ENCODE measurements around the gene EML1.
"Not testable (repeated sequence)": the region's sequence is repeated elsewhere in the genome, so short reads cannot be mapped to it uniquely, and the experiment has no call there.

Gene EML1

DNA sequence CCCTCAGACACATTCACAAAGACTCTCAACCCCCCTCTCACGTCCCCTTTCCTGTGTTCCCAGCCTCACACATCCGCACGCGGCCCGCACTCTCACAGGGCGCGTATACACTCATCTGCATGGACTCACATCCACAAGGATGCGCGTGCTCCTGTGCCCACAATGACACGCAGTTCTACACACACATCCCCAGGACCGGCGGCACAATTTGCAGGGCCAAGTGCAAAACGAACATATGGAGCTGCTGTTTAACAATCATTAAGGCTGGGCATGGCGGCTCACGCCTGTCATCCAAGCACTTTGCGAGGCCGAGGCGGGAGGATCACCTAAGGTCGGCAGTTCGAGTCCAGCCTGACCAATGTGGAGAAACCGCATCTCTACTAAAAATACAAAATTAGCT is 36.4 kb upstream of the EML1 start:
- DNase-seq = no peak

- DNase-seq = no peak
These were observed 35.7 kb upstream of the EML1 start for GRCh38 chr14:99757331-99758070.

- no peak for DNase-seq
These were observed 34.9 kb upstream of the EML1 start for GRCh38 chr14:99758121-99758821.

GRCh38 chr14:99758872-99759545 is 34.2 kb upstream of the EML1 start:
- DNase-seq = no peak

GRCh38 chr14:99759546-99759925 is 33.7 kb upstream of the EML1 start:
- DNase-seq = no peak

- DNase-seq = no peak
These were observed 32.4 kb upstream of the EML1 start for GRCh38 chr14:99760817-99761216.

DNA sequence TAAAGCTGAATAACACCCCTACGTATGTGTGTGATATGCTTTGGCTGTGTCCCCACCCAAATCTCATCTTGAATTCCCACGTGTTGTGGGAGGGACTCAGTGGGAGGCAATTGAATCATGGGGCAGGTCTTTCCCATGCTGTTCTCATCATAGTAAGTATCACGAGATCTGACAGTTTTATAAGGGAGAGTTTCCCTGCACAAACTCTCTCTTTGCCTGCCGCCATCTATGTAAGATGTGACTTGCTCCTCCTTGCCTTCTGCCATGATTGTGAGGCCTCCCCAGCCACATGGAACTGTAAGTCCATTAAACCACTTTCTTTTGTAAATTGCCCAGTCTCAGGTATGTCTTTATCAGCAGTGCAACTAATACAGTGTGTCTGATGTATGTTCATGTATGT is 30.3 kb upstream of the EML1 start:
- not testable (repeated sequence) for DNase-seq

DNA sequence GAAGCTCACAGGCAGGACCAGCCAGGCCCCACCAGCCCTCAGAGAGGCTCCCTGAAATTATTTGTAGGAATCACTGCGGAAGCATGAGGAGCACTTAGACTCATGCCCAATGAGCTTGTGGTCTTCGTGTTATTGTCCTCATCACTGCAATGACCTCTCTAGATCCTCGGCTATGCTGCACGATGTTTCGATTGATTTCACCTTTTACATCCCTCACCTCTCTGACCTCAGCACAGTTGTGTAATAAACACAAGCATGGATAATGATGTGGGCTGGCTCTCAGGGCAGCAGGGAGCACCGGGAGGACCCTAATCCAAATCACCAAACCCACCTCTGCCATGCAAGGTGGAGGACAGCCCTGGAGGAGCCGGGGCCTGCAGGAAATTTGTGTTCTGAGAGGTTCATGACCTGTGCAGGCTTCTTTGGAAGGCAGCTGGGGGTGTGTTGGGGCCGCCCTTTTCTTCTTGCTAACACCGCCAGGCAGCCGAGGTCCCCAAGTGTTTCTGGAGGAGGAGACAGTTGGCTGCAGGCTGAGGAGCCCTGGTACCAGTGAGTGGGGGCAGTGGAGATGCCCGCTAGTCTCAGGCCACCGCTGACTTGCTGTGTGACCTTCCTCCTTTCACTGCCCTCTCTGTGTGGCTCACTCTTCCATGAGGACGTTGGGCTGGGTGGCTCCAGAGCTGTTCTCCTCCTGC is 29.5 kb upstream of the EML1 start:
- no peak for DNase-seq

DNA sequence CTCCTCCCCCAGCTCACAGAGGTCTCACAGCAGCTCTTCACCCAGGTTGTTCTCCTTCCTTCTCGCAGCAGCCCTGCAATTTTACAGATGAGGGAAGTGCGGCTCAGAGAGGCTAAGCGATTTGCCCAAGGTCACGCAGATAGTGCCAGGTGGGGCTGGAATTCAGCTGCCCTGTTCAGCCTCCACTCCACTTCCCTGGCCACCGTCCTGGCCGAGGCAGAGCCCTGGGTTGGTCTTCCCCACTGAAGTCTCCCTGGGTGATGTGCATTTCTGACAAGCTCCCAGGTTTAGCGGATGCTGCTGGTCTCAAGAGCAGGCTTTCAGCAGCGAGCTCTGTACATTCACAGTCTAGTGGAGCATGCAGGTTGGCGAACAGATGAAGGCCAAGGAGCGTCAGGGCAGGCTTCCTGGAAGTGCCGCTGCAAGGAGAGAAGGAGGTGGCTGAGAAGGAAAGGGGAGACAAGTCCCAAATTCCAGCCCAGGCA is 28.9 kb upstream of the EML1 start:
- DNase-seq = no peak

DNA sequence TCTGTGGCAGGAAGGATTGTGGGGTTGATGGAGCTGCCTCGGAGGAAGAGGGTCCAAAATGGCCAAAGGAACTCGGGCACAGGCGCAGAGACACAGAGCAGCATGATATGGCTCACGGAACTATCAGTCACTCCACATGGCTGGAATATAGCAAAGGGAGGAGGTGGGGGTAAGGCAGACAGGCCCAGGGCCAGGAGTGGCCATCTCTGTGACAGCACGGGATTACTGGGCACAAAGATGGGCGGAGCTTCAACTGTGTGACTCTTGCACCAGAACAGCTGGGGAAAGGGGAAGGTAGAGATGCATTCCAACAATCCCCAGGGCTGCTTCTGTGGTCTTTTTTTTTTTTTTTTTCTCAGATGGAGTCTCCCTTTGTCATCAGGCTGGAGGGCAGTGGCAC is 24.8 kb upstream of the EML1 start:
- DNase-seq = no peak

DNA sequence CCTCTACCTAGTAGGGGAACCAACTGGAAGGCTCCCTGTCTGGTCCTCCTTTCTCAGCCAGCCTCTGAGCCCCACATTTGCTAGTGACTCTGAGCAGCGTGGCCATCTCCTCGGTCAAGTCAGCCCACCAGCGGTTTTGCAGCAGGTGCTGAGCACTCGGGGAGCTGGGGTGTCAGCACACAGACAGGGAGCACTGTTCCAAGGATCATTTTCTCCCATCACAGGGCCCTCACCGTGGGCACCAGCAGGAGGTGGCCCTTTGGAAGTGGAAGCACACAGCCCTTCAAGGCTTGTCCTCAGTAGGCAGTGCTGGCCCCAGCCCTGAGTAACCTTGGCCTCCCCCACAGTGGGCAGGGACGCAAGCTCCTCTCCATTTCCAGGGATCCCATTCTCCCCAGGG is 24.1 kb upstream of the EML1 start:
- no peak for DNase-seq

DNA sequence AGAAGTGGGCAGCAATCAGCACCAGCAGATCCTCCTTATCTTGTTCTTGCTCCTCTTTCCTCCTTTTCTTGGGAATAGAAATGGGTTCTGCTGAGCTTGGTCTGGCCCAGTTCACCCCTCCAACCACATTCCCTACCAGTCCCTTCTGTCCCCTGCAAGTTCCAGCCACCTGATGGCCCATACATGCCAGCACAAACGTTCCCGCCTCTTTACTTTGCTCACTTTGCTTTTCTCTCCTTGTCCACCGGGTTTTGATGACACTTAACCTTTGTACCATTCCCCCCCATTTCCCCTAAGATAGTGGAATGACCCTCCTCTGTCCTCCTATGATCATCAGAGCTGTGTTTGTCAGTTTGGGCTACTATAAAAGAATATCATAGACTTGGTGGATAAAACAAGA is 23.4 kb upstream of the EML1 start:
- no peak for DNase-seq

DNA sequence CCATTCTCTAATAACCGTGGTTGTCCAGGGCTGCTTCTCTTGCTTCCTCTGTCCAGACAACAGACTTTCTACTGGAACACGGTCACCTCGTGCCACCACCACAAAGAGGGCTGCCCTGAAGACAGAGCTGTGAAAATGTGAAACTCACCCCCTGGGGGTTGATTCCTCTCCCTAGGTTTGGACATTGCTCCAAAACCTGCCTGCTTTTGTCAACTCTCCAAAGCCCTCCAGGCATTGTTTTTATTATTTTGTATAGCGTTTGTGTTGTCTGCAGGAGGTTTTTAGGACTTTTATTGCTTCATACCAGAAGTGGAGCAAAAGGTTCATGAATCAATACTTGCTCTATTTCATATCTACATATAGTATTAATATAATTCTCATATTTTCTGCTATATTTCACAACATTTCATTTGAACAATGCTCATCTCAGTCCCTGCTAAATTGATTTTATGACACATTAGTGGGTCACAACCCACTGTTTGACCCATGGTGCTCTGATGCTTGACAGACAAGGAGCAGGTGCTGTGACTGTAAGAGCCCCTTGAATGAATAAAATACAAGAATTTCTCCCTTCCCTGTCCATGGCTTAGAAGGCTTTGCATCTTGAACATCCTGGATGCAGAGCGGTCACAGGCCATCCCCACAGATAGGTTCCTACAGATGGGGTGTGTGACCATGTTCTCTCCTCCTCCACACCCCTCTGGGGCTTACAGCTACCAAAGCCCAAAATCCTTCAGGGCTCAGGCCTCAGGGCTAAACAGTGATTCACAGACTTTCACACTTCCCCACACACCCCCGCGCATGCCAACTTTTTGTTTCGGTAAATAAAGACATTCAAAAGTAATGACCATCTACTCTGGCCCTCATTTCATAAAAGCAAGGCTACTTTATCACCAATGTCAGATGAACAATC is 20.6 kb upstream of the EML1 start:
- no peak for DNase-seq

DNA sequence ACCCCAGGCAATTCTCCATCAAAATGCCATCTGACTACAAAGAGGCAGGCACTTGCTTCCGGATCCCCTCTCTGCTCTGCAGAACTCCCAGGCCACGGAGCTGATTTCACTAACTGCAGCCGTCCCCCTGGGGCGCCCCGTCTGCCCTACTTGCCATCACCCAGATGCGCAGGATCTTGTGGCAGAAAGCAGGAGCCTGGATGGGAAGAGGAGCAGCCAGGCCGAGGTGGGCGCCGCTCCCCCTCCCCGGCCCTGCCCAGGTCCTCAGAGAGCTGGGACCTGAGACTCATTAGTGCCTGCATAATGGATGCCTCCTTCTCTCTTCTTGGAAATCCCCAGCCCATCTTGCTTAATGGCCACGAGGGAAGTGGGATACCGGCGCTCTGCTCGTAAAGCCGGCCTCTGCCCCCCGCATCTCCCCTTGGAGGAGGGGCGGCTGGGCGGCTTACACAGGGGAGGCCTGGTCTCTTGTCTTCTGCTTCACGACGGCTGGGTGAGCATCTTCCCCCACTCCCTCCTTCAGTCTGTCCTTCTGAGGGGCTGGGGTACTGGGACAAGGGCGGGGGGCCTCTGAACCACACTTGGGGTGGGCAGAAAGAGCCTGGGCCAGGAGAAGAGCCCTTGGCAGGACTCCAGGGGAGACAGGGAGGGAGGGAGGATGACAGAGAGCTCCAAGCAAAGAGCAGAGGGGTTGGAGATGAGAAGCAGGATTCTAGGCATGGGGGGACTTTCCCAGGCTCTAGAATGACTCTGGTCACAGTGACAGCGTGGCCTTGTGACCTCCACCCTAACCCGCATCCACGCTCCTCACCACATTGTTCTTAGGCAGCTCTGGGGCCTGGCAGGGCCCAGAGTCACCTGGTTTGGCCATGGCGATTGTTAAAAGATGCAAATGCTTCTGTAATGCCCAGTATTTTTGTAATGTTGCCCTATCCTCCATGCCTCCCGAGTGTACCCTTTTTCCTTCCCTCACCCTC is 19.4 kb upstream of the EML1 start:
- no peak for DNase-seq

GRCh38 chr14:99774556-99775307 is 18.5 kb upstream of the EML1 start:
- no peak for DNase-seq

- no peak for DNase-seq
These were observed 17.9 kb upstream of the EML1 start for GRCh38 chr14:99775351-99775750.

- DNase-seq = no peak
These were observed 15.3 kb upstream of the EML1 start for GRCh38 chr14:99777951-99778350.

DNA sequence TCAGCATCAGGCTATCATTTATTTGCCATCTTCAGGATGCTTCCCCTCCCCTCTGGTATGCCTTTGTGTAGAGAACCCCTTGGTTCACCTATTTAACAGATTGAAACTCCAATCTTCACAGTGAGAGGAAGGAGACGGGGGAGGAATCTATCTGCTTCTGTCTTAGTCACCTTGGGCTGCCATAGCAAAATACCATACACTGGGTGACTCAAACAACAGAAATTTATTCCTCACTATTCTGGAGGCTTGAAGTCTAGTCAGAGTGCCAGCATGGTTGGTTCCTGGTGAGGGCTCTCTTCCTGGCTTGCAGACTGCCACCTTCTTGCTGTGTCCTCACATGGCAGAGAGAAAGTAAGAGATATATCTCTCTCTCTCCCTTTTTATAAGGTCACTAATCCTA is 13.5 kb upstream of the EML1 start:
- no peak for DNase-seq

GRCh38 chr14:99780690-99781089 is 12.5 kb upstream of the EML1 start:
- DNase-seq = no peak

DNA sequence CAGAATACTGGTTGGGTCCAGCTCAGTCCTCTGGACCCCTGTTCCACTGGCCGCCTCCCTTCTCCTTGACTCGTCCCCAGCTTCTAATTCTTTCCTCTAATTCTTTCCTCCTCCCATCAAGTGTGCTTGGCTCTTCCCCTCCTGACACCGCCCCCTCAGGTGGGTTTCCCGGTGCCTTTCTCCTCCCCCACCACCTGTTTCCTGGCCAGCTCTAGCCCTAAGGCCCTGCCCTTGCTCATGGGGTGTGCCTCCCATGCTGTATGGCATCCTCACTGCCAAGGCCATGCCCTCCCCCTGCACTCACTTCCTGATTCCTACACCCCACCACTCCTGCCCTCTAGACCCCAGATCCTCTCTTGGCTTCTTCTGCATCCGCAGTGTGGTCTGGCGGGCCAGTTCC is 12.1 kb upstream of the EML1 start:
- no peak for DNase-seq
